ENCODE data around the gene P2RY11. TPM values are rescaled to one million over a fixed set of nuclear protein-coding genes. Genes with fewer than 3 reads are reported as not detected.

P2RY11 gene
- total RNA-seq, 1 experiment from 2014 or later, result 60.6 TPM

DNA sequence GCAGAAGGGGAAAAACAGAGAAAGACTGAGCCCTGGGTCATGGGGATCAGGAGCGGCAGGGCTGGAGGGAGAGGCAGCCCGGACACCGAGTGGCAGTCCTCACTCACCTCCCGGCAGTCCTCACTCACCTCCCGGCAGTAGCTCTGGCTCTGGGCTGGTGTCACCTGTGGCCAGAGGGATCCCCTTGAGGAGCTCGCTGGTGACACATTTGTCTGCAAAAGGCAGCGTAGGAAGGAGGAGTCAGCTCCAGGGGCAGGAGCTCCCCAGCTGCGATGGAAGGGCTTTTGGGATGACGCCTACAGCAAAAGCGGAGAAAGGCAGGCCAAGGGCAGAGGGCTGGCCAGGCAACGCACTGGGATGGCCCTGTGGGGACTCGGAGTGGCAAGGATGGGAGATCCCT is 7.5 kb downstream of the P2RY11 start:
- no peak overlapping the region for H4K8ac ChIP-seq (replicated peaks; ENCODE audit: insufficient read length, low read depth, low read length)
- H2BK120ac ChIP-seq (ENCODE audit: low read depth, low read length, poor library complexity, severe bottlenecking), result no peak overlapping the region
- H3K9me3 ChIP-seq (ENCODE audit: control insufficient read depth, low read depth, low read length), result no peaks in the 10 kb centered on the region
- H4K20me1 ChIP-seq (ENCODE audit: control insufficient read depth, insufficient read depth, insufficient read length), result no peaks in the 10 kb centered on the region
- peak overlapping the region; percentile 91 to 97 for H3K4me3 Mint-ChIP-seq
- H2AK5ac ChIP-seq (ENCODE audit: insufficient read length, low read length), result no peak overlapping the region
- H2BK12ac ChIP-seq (ENCODE audit: insufficient read length, low read depth, low read length), result no peak overlapping the region
- H4K5ac ChIP-seq (ENCODE audit: insufficient read length, low read depth, low read length), result no peak overlapping the region
- no peak for DNase-seq
- H2BK5ac ChIP-seq (ENCODE audit: insufficient read length, low read length), result no peak overlapping the region
- no peak overlapping the region for H2AFZ ChIP-seq (ENCODE audit: low read length)
- H2BK15ac ChIP-seq (ENCODE audit: low read depth, low read length), result no peak overlapping the region
- H3K23me2 ChIP-seq (ENCODE audit: insufficient read length, low read depth, low read length, poor library complexity, severe bottlenecking), result peaks cover 6% of the 10 kb centered on the region
- no peak overlapping the region for H3T11ph ChIP-seq (ENCODE audit: low read length)
- peaks cover 4 to 6% of the 10 kb centered on the region in 2 experiments; a peak in 2 of 4 replicates for H3K4me1 Mint-ChIP-seq
- no peaks in the 10 kb centered on the region for H3K79me1 ChIP-seq (ENCODE audit: insufficient read depth, low read depth, low read length, poor library complexity, severe bottlenecking)
- peaks cover 15 to 50% (median 34%) of the 10 kb centered on the region in 3 experiments; a peak in 6 of 7 replicates for H3K36me3 Mint-ChIP-seq (ENCODE audit: insufficient read depth in 1 of 3, low read depth in 3 of 3)
- no peak overlapping the region for H3K56ac ChIP-seq (ENCODE audit: insufficient read length, low read depth, low read length)
- no peaks in the 10 kb centered on the region for H3K27me3 ChIP-seq (ENCODE audit: insufficient read depth, low read length)
- TF ChIP-seq CTCF (conservative IDR thresholded peaks at IDR 0.05), result no peak
- H3K27ac ChIP-seq (ENCODE audit: insufficient read length, low read depth, low read length), result no peak overlapping the region
- peak overlapping the region; percentile 86 for H3K9ac ChIP-seq (ENCODE audit: extremely low read depth, insufficient read length, low read length)
- no peak overlapping the region for H2BK20ac ChIP-seq (ENCODE audit: low read depth, low read length, poor library complexity, severe bottlenecking)
- peak overlapping the region; percentile 86 for H3K4me2 ChIP-seq (ENCODE audit: insufficient read depth, insufficient read length, low read length)
- H3K9me3 Mint-ChIP-seq, result no peaks in the 10 kb centered on the region
- no peak overlapping the region for H4K91ac ChIP-seq (ENCODE audit: insufficient read length, low read depth, low read length)
- peaks cover 3% of the 10 kb centered on the region; the same call in 1 of the 2 replicates for H3K79me2 ChIP-seq (ENCODE audit: insufficient read depth, low read length)
- H3K27me3 Mint-ChIP-seq (ENCODE audit: low read depth), result no peaks in the 10 kb centered on the region; the same call in 1 of the 2 replicates
- H3K27ac Mint-ChIP-seq, result peak overlapping the region; percentile 54 to 98 (median 95)
- no peaks in the 10 kb centered on the region for H3K4me1 ChIP-seq (ENCODE audit: insufficient read depth, low read length)
- WGBS (ENCODE audit: extremely low coverage, insufficient read length, low lambda C conversion rate), result no CpG with 5 or more reads among the region's 12 CpGs
- H3K18ac ChIP-seq (ENCODE audit: insufficient read length, low read depth, low read length), result no peak overlapping the region
- no peak overlapping the region for H3K4ac ChIP-seq (ENCODE audit: low read depth, low read length)
- no peak overlapping the region; the same call in 1 of the 2 replicates for H3K14ac ChIP-seq (ENCODE audit: insufficient read depth, low read length)
- no peak overlapping the region for H3K23ac ChIP-seq (ENCODE audit: insufficient read length, low read depth, low read length)
